ENCODE results near the gene UGT1A6.
"Not testable (repeated sequence)": the region's sequence is repeated elsewhere in the genome, so short reads cannot be mapped to it uniquely, and the experiment has no call there.

UGT1A6 gene

GRCh38 chr2:233692648-233693047, at the start of gene UGT1A6:
Gene UGT1A6, plus strand, starts transcription at chr2:233692890. Its CDS starts 115 bp downstream, at chr2:233693005.
- Mint-ChIP-seq H3K4me1 (no peaks in the 10 kb centered on the region), H3K9me3 (no peaks in the 10 kb centered on the region), H3K27me3 (ENCODE audit: low read depth) (no peaks in the 10 kb centered on the region), H3K27ac (peak within 1 kb of the TSS; percentile 14 to 55 (median 31)), H3K4me3 (no peak within 1 kb of the TSS), H3K36me3 (ENCODE audit: low read depth) (no peaks in the 10 kb centered on the region)
- no peak for TF ChIP-seq CTCF (IDR thresholded peaks at IDR 0.05; ENCODE audit: unreplicated experiment in 3 of 3)

- Mint-ChIP-seq H3K4me1 (no peaks in the 10 kb centered on the region), H3K27me3 (ENCODE audit: low read depth) (no peaks in the 10 kb centered on the region), H3K27ac (no peak overlapping the region), H3K36me3 (ENCODE audit: low read depth) (peaks cover 5% of the 10 kb centered on the region), H3K4me3 (no peak overlapping the region), H3K9me3 (peaks cover 30% of the 10 kb centered on the region)
- TF ChIP-seq CTCF (IDR thresholded peaks at IDR 0.05; ENCODE audit: unreplicated experiment in 3 of 3): no peak
These were observed 49.6 kb upstream of the UGT1A6 start for GRCh38 chr2:233643128-233643527.

GRCh38 chr2:233646033-233646432, 46.7 kb upstream of the UGT1A6 start:
- H3K27ac Mint-ChIP-seq; H3K4me3 Mint-ChIP-seq; H3K27me3 Mint-ChIP-seq (ENCODE audit: low read depth); H3K4me1 Mint-ChIP-seq; H3K36me3 Mint-ChIP-seq (ENCODE audit: low read depth): not testable (repeated sequence)
- H3K9me3 Mint-ChIP-seq: peaks cover 30% of the 10 kb centered on the region

GRCh38 chr2:233650981-233651380, 41.7 kb upstream of the UGT1A6 start:
- no peaks in the 10 kb centered on the region for H3K4me1 Mint-ChIP-seq
- peaks cover 5% of the 10 kb centered on the region for H3K36me3 Mint-ChIP-seq (ENCODE audit: low read depth)
- no peaks in the 10 kb centered on the region for H3K27me3 Mint-ChIP-seq (ENCODE audit: low read depth)
- no peak overlapping the region for H3K27ac Mint-ChIP-seq
- no peak for TF ChIP-seq CTCF (IDR thresholded peaks at IDR 0.05; ENCODE audit: unreplicated experiment in 3 of 3)
- no peak overlapping the region for H3K4me3 Mint-ChIP-seq
- peaks cover 15% of the 10 kb centered on the region for H3K9me3 Mint-ChIP-seq

- no peak for TF ChIP-seq CTCF (IDR thresholded peaks at IDR 0.05; ENCODE audit: unreplicated experiment in 3 of 3)
- H3K4me1 Mint-ChIP-seq: no peaks in the 10 kb centered on the region
- H3K4me3 Mint-ChIP-seq: no peak overlapping the region
- H3K9me3 Mint-ChIP-seq: peaks cover 13% of the 10 kb centered on the region
- peaks cover 4% of the 10 kb centered on the region for H3K36me3 Mint-ChIP-seq (ENCODE audit: low read depth)
- H3K27ac Mint-ChIP-seq: no peak overlapping the region
- no peaks in the 10 kb centered on the region for H3K27me3 Mint-ChIP-seq (ENCODE audit: low read depth)
These were observed 41.3 kb upstream of the UGT1A6 start for GRCh38 chr2:233651430-233651829.

GRCh38 chr2:233654501-233654900, 38.2 kb upstream of the UGT1A6 start:
- Mint-ChIP-seq H3K27me3 (ENCODE audit: low read depth) (peaks cover 5% of the 10 kb centered on the region), H3K4me1 (no peaks in the 10 kb centered on the region), H3K36me3 (ENCODE audit: low read depth) (no peaks in the 10 kb centered on the region), H3K27ac (no peak overlapping the region), H3K4me3 (no peak overlapping the region), H3K9me3 (no peaks in the 10 kb centered on the region)
- TF ChIP-seq CTCF (IDR thresholded peaks at IDR 0.05; ENCODE audit: unreplicated experiment in 3 of 3): no peak
